RWPE1 (cell line): Measurements from ENCODE around the gene ZFAND3.

Experiments
- CTCF ChIA-PET: fragments of 350-600 bp; sonication (Branson Sonifier 250); formaldehyde crosslinking; extraction: SDS; loops from one replicate; lab custom pipeline; 2021; lab: Yijun Ruan, JAX
- POLR2A ChIA-PET: fragments of 400-600 bp; formaldehyde crosslinking; extraction: SDS; loops from one replicate; lab custom pipeline; 2020; ENCODE audit warnings: antibody characterized with exemption; ENCODE audit not compliant: low non-redundant PET; lab: Yijun Ruan, JAX
- DNase-seq: peaks from one replicate; pipeline ENCODE4 v3.0.0; 2012; ENCODE audit warnings: low spot score
- H3K27ac ChIP-seq: fragments of 450-650 bp; 2 replicates; pipeline ENCODE4 v1.5.1; 2017
- CTCF ChIP-seq: fragments of 450-650 bp; conservative IDR thresholded peaks from 2 replicates; pipeline ENCODE4 v1.5.1; 2017; ENCODE audit warnings: low read depth, mild to moderate bottlenecking

Gene ZFAND3

GRCh38 chr6:38143191-38144150, 323.9 kb downstream of the ZFAND3 start:
- ChIA-PET POLR2A (interaction anchor here (0.5 to 0.6 kb wide), 2 partner anchors 74 to 760 kb away, joined by 3 to 5 read pairs; no protein-coding TSS in a partner anchor), CTCF (interaction anchor here (1.2 kb wide), 1 partner anchor 351 kb away, joined by 4 read pairs; no protein-coding TSS in a partner anchor)
- no peak for DNase-seq
- H3K27ac ChIP-seq: no peak overlapping the region
- no peak for TF ChIP-seq CTCF

- ChIA-PET POLR2A (interaction anchor here (0.6 kb wide), 1 partner anchor 73 kb away, joined by 3 read pairs; no protein-coding TSS in a partner anchor), CTCF (interaction anchor here (1.2 kb wide), 1 partner anchor 350 kb away, joined by 4 read pairs; no protein-coding TSS in a partner anchor)
- no peak for DNase-seq
- TF ChIP-seq CTCF: no peak
- no peak overlapping the region for H3K27ac ChIP-seq
Observed at GRCh38 chr6:38144365-38144945, 324.9 kb downstream of the ZFAND3 start.

- CTCF ChIA-PET: no interaction called here
- no peak for DNase-seq
- TF ChIP-seq CTCF: no peak
- POLR2A ChIA-PET: no interaction called here
- no peak overlapping the region for H3K27ac ChIP-seq
Observed at GRCh38 chr6:38146021-38146733, 326.6 kb downstream of the ZFAND3 start.

GRCh38 chr6:38146734-38147027, 327.2 kb downstream of the ZFAND3 start:
- no peak for DNase-seq
- CTCF ChIA-PET: interaction anchor here (0.6 kb wide), 1 partner anchor 123 kb away, joined by 6 read pairs; no protein-coding TSS in a partner anchor
- no peak overlapping the region for H3K27ac ChIP-seq
- TF ChIP-seq CTCF: no peak
- POLR2A ChIA-PET: no interaction called here

- DNase-seq: no peak
- no peak for TF ChIP-seq CTCF
- ChIA-PET POLR2A (interaction anchor here (0.7 kb wide), 1 partner anchor 487 kb away, joined by 5 read pairs; no protein-coding TSS in a partner anchor), CTCF (no interaction called here)
- no peak overlapping the region for H3K27ac ChIP-seq
Observed at GRCh38 chr6:38148606-38149005, 329.1 kb downstream of the ZFAND3 start.

- CTCF ChIA-PET: no interaction called here
- no peak overlapping the region for H3K27ac ChIP-seq
- no peak for DNase-seq
- POLR2A ChIA-PET: interaction anchor here (0.5 kb wide), 1 partner anchor 16 kb away, joined by 4 read pairs; no protein-coding TSS in a partner anchor
- TF ChIP-seq CTCF: no peak
Observed at GRCh38 chr6:38149531-38149930, 330.0 kb downstream of the ZFAND3 start.
